PFSK-1 (cell line): ENCODE results near the gene TMED3. TPM values are rescaled to one million over a fixed set of nuclear protein-coding genes. Genes with fewer than 3 reads are reported as not detected.

ENCODE experiments used
- FOXP2 ChIP-seq: optimal IDR thresholded peaks from 2 replicates; pipeline ENCODE3; 2011; ENCODE audit warnings: borderline replicate concordance, control low read depth, inconsistent platforms; ENCODE audit not compliant: insufficient read depth; ENCODE audit errors: extremely low read length, extremely low read depth
- POLR2AphosphoS5 ChIP-seq: IDR thresholded peaks from 2 replicates; pipeline ENCODE4 v1.6.1; 2012; ENCODE audit warnings: low read depth, mild to moderate bottlenecking, control low read depth, low read length, moderate library complexity
- REST ChIP-seq, 2 experiments: IDR thresholded peaks; 2 replicates each; pipeline versions ENCODE4 v1.6.1 to v1.8.0; 2011 to 2012; ENCODE audit warnings: low read depth in 2 of 2, low read length in 2 of 2, control low read depth in 1 of 2, inconsistent platforms in 1 of 2, mild to moderate bottlenecking in 1 of 2, moderate library complexity in 1 of 2; ENCODE audit not compliant: insufficient read depth in 1 of 2
- SIN3A ChIP-seq: IDR thresholded peaks from 2 replicates; pipeline ENCODE4 v1.6.1; 2012; ENCODE audit warnings: mild to moderate bottlenecking, low read length, moderate library complexity, borderline replicate concordance; ENCODE audit not compliant: insufficient read depth
- TAF1 ChIP-seq: IDR thresholded peaks from 2 replicates; pipeline ENCODE4 v1.6.1; 2012; ENCODE audit warnings: low read length, control low read depth, borderline replicate concordance; ENCODE audit not compliant: insufficient read depth
- polyA plus RNA-seq: library from polyadenylated mRNA; unstranded; fragments of >200 nt; gene quantifications from one replicate; pipeline ENCODE4 v1.2.1, GENCODE V29; 2012; ENCODE audit warnings: low read depth, missing spikeins; ENCODE audit not compliant: insufficient read length

TMED3 gene
- 101 TPM for polyA plus RNA-seq

- TF ChIP-seq SIN3A = no peak
- peak; percentile 79 for TF ChIP-seq POLR2AphosphoS5
- TF ChIP-seq FOXP2 = no peak
- no peak for TF ChIP-seq TAF1
- TF ChIP-seq REST (IDR thresholded peaks at IDR 0.05; ENCODE audit: insufficient read depth in 1 of 2, low read depth in 2 of 2, low read length in 2 of 2) = no peak
Observed at GRCh38 chr15:79310985-79311900, at the start of gene TMED3. Gene TMED3, plus strand, starts transcription at chr15:79311112. Its CDS starts 138 bp downstream, at chr15:79311250.

GRCh38 chr15:79261836-79262235, 49.1 kb upstream of the TMED3 start:
- TF ChIP-seq FOXP2 (no peak), TAF1 (no peak), POLR2AphosphoS5 (no peak), SIN3A (no peak), REST (IDR thresholded peaks at IDR 0.05; ENCODE audit: insufficient read depth in 1 of 2, low read depth in 2 of 2, low read length in 2 of 2) (no peak)

DNA sequence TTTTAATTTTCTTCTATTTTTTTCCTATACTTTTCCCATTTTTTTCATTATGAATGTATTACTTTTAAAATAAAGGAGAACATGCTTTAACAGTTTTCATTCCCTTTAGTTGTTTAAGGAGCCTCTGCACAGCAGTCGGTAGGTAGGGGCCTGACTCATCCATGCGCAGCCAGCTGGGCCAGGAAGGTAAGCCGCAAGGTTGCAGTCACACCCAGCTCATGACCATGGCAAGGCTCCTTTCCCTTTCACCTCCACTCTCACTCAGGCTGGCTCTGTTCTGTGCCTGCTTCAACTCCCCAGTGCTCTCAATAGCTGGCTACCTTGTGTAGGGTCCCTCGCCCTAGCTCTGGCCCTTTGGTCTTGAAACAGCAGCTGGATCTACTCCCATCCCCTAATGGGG, 45.7 kb upstream of the TMED3 start:
- TF ChIP-seq REST (IDR thresholded peaks at IDR 0.05; ENCODE audit: insufficient read depth in 1 of 2, low read depth in 2 of 2, low read length in 2 of 2) (no peak), SIN3A (no peak), FOXP2 (no peak), POLR2AphosphoS5 (no peak)

GRCh38 chr15:79265987-79266579, 44.8 kb upstream of the TMED3 start:
- no peak for TF ChIP-seq FOXP2
- no peak for TF ChIP-seq TAF1
- TF ChIP-seq REST (IDR thresholded peaks at IDR 0.05; ENCODE audit: insufficient read depth in 1 of 2, low read depth in 2 of 2, low read length in 2 of 2) = no peak
- no peak for TF ChIP-seq SIN3A
- no peak for TF ChIP-seq POLR2AphosphoS5
